ENCODE results near the gene FNBP1L.

GRCh38 chr1:93489756-93490155 lies 41.8 kb downstream of the FNBP1L start:
- no peak for TF ChIP-seq CTCF (IDR thresholded peaks at IDR 0.05)
- no peak for TF ChIP-seq POLR2A (IDR thresholded peaks at IDR 0.05)
